ENCODE data around the gene DSTYK. TPM values are rescaled to one million over a fixed set of nuclear protein-coding genes. Genes with fewer than 3 reads are reported as not detected.
"Not testable (repeated sequence)": the region's sequence is repeated elsewhere in the genome, so short reads cannot be mapped to it uniquely, and the experiment has no call there.

Gene DSTYK
- total RNA-seq, 1 donor from 2014 or later = 11.7 TPM

DNA sequence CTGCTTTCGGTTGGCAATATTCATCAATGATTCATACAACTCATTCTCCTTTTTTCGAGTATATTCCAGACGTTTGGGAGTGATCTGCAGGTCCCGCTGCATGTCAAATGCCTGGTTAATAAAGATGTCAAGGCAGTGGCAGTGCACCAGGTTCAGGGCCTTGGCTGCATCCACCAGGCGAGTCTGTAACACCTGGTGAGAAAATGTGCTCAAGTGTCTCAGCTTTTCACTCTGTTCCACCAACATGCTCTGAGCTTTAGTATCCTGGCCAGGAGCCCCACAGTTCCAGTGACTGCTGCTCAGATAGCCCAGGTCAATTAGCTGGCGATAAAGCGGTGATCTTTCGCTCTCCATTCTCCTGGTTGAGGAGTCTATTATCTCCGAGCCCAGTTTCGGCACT, 42.3 kb downstream of the DSTYK start:
- Mint-ChIP-seq H3K4me3 (no peak overlapping the region), H3K27ac (no peak overlapping the region), H3K9me3 (no peaks in the 10 kb centered on the region), H3K36me3 (peaks cover 22% of the 10 kb centered on the region), H3K4me1 (ENCODE audit: unreplicated experiment) (peaks cover 4% of the 10 kb centered on the region), H3K27me3 (no peaks in the 10 kb centered on the region)
- TF ChIP-seq, protein P1, sequence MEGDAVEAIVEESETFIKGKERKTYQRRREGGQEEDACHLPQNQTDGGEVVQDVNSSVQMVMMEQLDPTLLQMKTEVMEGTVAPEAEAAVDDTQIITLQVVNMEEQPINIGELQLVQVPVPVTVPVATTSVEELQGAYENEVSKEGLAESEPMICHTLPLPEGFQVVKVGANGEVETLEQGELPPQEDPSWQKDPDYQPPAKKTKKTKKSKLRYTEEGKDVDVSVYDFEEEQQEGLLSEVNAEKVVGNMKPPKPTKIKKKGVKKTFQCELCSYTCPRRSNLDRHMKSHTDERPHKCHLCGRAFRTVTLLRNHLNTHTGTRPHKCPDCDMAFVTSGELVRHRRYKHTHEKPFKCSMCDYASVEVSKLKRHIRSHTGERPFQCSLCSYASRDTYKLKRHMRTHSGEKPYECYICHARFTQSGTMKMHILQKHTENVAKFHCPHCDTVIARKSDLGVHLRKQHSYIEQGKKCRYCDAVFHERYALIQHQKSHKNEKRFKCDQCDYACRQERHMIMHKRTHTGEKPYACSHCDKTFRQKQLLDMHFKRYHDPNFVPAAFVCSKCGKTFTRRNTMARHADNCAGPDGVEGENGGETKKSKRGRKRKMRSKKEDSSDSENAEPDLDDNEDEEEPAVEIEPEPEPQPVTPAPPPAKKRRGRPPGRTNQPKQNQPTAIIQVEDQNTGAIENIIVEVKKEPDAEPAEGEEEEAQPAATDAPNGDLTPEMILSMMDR (conservative IDR thresholded peaks at IDR 0.05) = no peak
- no peak for DNase-seq (ENCODE audit: extremely low spot score, unreplicated experiment)

DNA sequence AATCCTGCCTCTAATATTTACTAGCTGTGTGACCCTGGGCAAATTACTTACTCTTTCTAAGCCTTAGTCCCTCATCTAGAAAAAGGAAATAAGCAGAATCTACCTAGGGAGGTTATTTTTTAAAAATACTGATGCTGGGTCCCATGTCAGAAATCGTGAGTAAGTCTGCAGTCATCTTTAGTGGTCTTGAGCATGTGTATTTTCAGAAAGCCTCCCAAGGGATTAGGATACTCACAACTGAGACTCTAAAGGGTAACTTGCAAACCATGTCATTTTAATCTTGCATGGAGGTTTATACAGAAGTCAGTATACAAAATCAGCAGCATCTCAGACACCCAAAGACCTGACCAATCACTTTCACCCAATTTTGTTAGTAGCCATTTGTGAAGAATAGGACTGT, 43.2 kb downstream of the DSTYK start:
- peaks cover 27% of the 10 kb centered on the region for H3K36me3 Mint-ChIP-seq
- no peak for DNase-seq (ENCODE audit: extremely low spot score, unreplicated experiment)
- no peak overlapping the region for H3K4me3 Mint-ChIP-seq
- H3K9me3 Mint-ChIP-seq = no peaks in the 10 kb centered on the region
- TF ChIP-seq, protein P1 (conservative IDR thresholded peaks at IDR 0.05) = no peak
- no peaks in the 10 kb centered on the region for H3K27me3 Mint-ChIP-seq
- H3K27ac Mint-ChIP-seq = no peak overlapping the region
- H3K4me1 Mint-ChIP-seq (ENCODE audit: unreplicated experiment) = peaks cover 4% of the 10 kb centered on the region

DNA sequence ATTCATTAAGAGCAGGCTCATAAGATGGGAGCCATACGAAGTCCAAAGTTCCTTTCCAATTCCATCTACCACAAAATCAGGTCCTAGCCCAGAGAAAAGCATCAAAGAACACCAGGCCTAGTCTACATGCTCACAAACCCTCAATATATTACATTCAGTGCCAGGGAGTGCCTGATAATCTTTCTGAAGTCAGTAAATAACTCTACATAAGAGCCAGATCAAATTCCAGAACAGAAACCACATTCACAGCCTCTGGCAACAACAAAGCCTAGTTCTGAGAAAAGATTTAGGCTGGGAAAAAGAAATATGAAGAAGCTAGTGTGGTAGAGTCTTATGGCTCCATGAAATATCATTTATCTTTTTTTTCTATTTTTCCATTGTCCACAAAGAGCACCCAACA, 49.2 kb downstream of the DSTYK start:
- Mint-ChIP-seq H3K4me3 (no peak overlapping the region), H3K27ac (no peak overlapping the region), H3K9me3 (no peaks in the 10 kb centered on the region), H3K36me3 (peaks cover 46% of the 10 kb centered on the region), H3K27me3 (no peaks in the 10 kb centered on the region), H3K4me1 (ENCODE audit: unreplicated experiment) (no peaks in the 10 kb centered on the region)
- DNase-seq (ENCODE audit: extremely low spot score, unreplicated experiment) = no peak
- TF ChIP-seq, protein P1 (conservative IDR thresholded peaks at IDR 0.05) = no peak

DNA sequence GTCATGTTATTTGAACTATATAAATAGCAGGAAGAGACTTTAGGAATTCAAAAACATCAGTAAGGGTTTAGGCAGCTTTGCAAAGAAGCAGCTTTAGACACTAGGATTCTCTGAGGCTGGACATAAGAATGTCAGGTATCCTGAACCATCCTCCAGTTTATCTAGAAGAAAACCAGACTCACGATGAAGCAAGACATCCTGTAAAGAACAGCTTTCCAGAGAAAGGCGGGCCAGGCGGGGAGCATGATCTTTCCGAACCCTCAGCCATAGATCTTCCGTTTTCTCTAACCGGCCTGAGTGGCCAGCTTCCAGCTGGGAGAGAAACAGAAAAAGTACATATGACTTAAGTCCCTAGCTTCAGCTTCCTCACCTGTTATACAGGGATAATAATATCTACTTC, 50.4 kb downstream of the DSTYK start:
- Mint-ChIP-seq H3K9me3 (no peaks in the 10 kb centered on the region), H3K27ac (no peak overlapping the region), H3K4me3 (no peak overlapping the region), H3K36me3 (peaks cover 53% of the 10 kb centered on the region), H3K4me1 (ENCODE audit: unreplicated experiment) (no peaks in the 10 kb centered on the region), H3K27me3 (no peaks in the 10 kb centered on the region)
- DNase-seq (ENCODE audit: extremely low spot score, unreplicated experiment) = no peak
- TF ChIP-seq, protein P1 (conservative IDR thresholded peaks at IDR 0.05) = no peak

DNA sequence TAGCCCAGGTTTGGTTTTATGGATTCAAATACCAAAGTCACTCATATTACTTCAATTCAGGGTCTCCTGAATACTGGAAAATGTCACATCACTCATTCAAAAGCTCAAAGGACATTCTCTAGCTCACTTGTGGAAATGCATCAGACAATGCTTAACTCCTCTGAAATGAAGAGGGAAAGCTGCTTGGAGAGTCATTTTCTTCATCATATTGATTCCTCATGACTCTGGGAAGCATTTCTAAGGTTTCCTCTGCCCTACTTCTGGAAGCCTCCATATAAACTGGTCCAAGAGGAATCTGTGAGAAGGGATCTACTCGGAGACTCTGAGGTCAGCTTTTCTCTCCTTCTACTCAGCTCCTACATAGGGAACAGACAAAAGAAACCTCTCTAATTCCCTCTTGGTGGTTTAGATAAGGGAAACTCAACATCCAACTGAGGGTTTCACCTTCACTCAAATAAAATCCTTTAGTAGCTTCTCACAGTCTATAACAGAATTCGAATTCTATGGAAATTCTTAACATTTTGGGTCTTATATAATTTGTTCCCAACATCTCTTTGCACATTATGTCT, 53.4 kb downstream of the DSTYK start:
- Mint-ChIP-seq H3K9me3 (no peaks in the 10 kb centered on the region), H3K4me3 (no peak overlapping the region), H3K27ac (no peak overlapping the region), H3K36me3 (peaks cover 63% of the 10 kb centered on the region), H3K27me3 (no peaks in the 10 kb centered on the region), H3K4me1 (ENCODE audit: unreplicated experiment) (no peaks in the 10 kb centered on the region)
- no peak for DNase-seq (ENCODE audit: extremely low spot score, unreplicated experiment)
- TF ChIP-seq, protein P1 (conservative IDR thresholded peaks at IDR 0.05) = no peak

DNA sequence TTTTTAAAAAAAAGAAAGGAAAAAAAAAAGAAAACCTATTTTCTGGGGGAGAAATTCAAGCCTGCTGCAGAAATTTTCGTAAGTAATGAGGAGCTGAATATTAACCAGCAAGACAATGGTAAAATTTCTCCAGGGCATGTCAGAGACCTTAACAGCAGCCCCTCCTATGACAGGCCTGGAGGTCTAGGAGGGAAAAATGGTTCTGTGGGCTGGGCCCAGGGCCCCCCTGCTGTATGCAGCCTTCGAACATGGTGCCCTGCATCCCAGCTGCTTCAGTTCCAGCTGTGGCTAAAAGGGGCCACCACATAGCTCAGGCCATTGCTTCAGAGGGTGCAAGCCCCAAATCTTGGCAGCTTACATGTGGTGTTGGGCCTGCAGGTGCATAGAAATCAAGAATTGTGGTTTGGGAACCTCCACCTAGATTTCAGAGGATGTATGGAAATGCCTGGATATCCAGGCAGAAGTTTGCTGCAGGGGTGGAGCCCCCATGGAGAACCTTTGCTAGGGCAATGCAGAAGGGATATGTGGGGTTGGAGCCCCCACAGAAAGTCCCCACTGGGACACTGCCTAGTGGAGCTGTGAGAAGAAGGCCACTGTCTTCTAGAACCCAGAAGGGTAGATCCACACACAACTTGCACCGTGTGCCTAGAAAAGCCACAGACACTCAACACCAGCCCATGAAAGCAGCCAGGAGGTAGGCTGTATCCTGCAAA, 55.7 kb downstream of the DSTYK start:
- not testable (repeated sequence) for H3K27me3 Mint-ChIP-seq; H3K4me3 Mint-ChIP-seq; H3K27ac Mint-ChIP-seq; H3K4me1 Mint-ChIP-seq (ENCODE audit: unreplicated experiment); DNase-seq (ENCODE audit: extremely low spot score, unreplicated experiment); H3K9me3 Mint-ChIP-seq
- H3K36me3 Mint-ChIP-seq = peaks cover 60% of the 10 kb centered on the region
